Fibroblast of the conjunctiva (primary cell): ENCODE data around the gene CTF1.
A peak's percentile ranks its signal among the peaks of the same experiment; 100 is the strongest.
"Not testable (repeated sequence)": the region's sequence is repeated elsewhere in the genome, so short reads cannot be mapped to it uniquely, and the experiment has no call there.

Experiments used
- DNase-seq: peaks from one replicate; pipeline ENCODE4 v3.0.0-alpha.2; 2010; ENCODE audit warnings: low read depth

CTF1 gene

GRCh38 chr16:30931068-30931650 is 34.7 kb downstream of the CTF1 start:
- no peak for DNase-seq

- no peak for DNase-seq
These were observed 38.6 kb downstream of the CTF1 start for GRCh38 chr16:30934827-30935557.

GRCh38 chr16:30937692-30938091 is 41.3 kb downstream of the CTF1 start:
- no peak for DNase-seq

- DNase-seq = not testable (repeated sequence)
These were observed 43.2 kb downstream of the CTF1 start for GRCh38 chr16:30939571-30939970.

GRCh38 chr16:30941600-30942425 is 45.4 kb downstream of the CTF1 start:
- DNase-seq = no peak

GRCh38 chr16:30942426-30942806 is 46.0 kb downstream of the CTF1 start:
- no peak for DNase-seq

GRCh38 chr16:30944352-30944751 is 47.9 kb downstream of the CTF1 start:
- DNase-seq = no peak

- DNase-seq = no peak
These were observed 50.5 kb downstream of the CTF1 start for GRCh38 chr16:30946671-30947540.

- DNase-seq = no peak
These were observed 51.1 kb downstream of the CTF1 start for GRCh38 chr16:30947541-30947858.

- DNase-seq = peak; percentile 97
These were observed 51.6 kb downstream of the CTF1 start for GRCh38 chr16:30947859-30948666.

- no peak for DNase-seq
These were observed 52.5 kb downstream of the CTF1 start, which contains the start of gene ORAI3 for GRCh38 chr16:30948667-30949649. ORAI3 (plus strand) TSS chr16:30949068; CDS start chr16:30949290, 222 bp downstream.

GRCh38 chr16:30949650-30950515 is 53.5 kb downstream of the CTF1 start:
- DNase-seq = peak; percentile 85

- no peak for DNase-seq
These were observed 54.2 kb downstream of the CTF1 start for GRCh38 chr16:30950516-30951065.

- DNase-seq = no peak
These were observed 54.8 kb downstream of the CTF1 start for GRCh38 chr16:30951193-30951592.

- DNase-seq = peak; percentile 87
These were observed 55.3 kb downstream of the CTF1 start for GRCh38 chr16:30951750-30952149.

GRCh38 chr16:30953111-30953510 is 56.7 kb downstream of the CTF1 start:
- no peak for DNase-seq
